Fibroblast of the conjunctiva (primary cell): Measurements from ENCODE around the gene C4orf50.
A peak's percentile ranks its signal among the peaks of the same experiment; 100 is the strongest.
"Not testable (repeated sequence)": the region's sequence is repeated elsewhere in the genome, so short reads cannot be mapped to it uniquely, and the experiment has no call there.

Experiments used
- DNase-seq: peaks from one replicate; pipeline ENCODE4 v3.0.0-alpha.2; 2010; ENCODE audit warnings: low read depth

The C4orf50 gene

GRCh38 chr4:6017030-6017429, 1.2 kb downstream of the C4orf50 start:
- DNase-seq: no peak

GRCh38 chr4:6013564-6013963, 4.7 kb downstream of the C4orf50 start:
- DNase-seq: no peak

GRCh38 chr4:6012200-6012599, 6.0 kb downstream of the C4orf50 start:
- no peak for DNase-seq

- DNase-seq: no peak
Measured at GRCh38 chr4:6011686-6012085, 6.5 kb downstream of the C4orf50 start.

- DNase-seq: no peak
Measured at GRCh38 chr4:6011271-6011671, 7.0 kb downstream of the C4orf50 start.

- DNase-seq: no peak
Measured at GRCh38 chr4:6010789-6011188, 7.4 kb downstream of the C4orf50 start.

GRCh38 chr4:6009452-6009851, 8.8 kb downstream of the C4orf50 start:
- DNase-seq: no peak

GRCh38 chr4:6008766-6009385, 9.4 kb downstream of the C4orf50 start:
- no peak for DNase-seq

GRCh38 chr4:6008092-6008551, 10.1 kb downstream of the C4orf50 start:
- DNase-seq: no peak

- no peak for DNase-seq
Measured at GRCh38 chr4:6005175-6005574, 13.1 kb downstream of the C4orf50 start.

GRCh38 chr4:6003485-6003884, 14.7 kb downstream of the C4orf50 start:
- DNase-seq: not testable (repeated sequence)

- DNase-seq: no peak
Measured at GRCh38 chr4:6002926-6003325, 15.3 kb downstream of the C4orf50 start.

GRCh38 chr4:6002492-6002833, 15.8 kb downstream of the C4orf50 start:
- no peak for DNase-seq

- DNase-seq: no peak
Measured at GRCh38 chr4:6001680-6002491, 16.3 kb downstream of the C4orf50 start.

- no peak for DNase-seq
Measured at GRCh38 chr4:5999830-6000365, 18.3 kb downstream of the C4orf50 start.

GRCh38 chr4:5999356-5999755, 18.9 kb downstream of the C4orf50 start:
- no peak for DNase-seq

GRCh38 chr4:5998333-5998936, 19.8 kb downstream of the C4orf50 start:
- DNase-seq: peak; percentile 32

- no peak for DNase-seq
Measured at GRCh38 chr4:5996641-5997040, 21.6 kb downstream of the C4orf50 start.

- no peak for DNase-seq
Measured at GRCh38 chr4:5995901-5996623, 22.2 kb downstream of the C4orf50 start.

GRCh38 chr4:5993876-5994811, 24.1 kb downstream of the C4orf50 start:
- DNase-seq: no peak

- not testable (repeated sequence) for DNase-seq
Measured at GRCh38 chr4:5993346-5993745, 24.9 kb downstream of the C4orf50 start.
